NCI-H2107 (cell line): ENCODE measurements around the gene KDSR.

ENCODE experiments used
- DNase-seq: peaks from one replicate; lab custom pipeline; 2025; lab: John Stamatoyannopoulos, UW

The KDSR gene

GRCh38 chr18:63303547-63303946 lies 63.5 kb downstream of the KDSR start:
- no peak for DNase-seq

GRCh38 chr18:63302636-63303405 lies 64.2 kb downstream of the KDSR start:
- DNase-seq, result no peak

DNA sequence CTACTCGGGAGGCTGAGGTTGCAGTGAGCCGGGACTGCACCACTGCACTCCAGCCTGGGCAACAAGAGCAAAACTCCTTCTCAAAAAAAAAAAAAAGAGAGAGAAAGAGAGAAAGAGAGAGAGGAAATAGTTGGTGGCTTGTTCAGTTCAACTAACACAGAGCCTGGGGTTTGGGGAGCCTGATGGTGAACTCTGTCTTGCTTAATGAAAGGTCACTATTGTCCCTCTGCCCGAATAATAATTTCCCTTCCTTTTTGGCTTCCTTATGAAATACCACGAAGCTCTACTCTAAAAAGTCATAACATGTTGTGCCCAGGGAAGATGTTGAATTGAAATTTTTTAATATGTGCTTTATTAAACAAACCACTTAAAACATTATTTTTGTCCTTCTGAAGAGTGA lies 64.8 kb downstream of the KDSR start:
- no peak for DNase-seq

DNA sequence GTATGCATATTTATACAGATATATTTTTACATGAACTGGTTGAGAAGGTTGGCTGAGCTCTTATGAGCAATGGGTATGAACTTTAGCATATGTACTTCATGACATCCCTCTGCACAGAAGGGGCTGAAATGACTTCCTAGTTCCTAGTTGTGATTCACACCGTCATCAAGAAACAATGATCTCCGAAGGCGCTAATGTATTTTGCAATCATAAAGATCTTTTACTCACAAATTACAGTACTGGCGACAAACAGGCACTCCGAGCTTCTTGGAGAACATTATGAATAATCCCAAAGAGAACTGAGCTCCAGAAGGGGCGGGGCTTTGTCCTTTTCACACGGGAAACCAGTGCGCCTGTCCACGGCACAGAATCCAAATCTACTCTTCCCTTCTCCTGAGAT lies 65.6 kb downstream of the KDSR start:
- DNase-seq, result no peak

DNA sequence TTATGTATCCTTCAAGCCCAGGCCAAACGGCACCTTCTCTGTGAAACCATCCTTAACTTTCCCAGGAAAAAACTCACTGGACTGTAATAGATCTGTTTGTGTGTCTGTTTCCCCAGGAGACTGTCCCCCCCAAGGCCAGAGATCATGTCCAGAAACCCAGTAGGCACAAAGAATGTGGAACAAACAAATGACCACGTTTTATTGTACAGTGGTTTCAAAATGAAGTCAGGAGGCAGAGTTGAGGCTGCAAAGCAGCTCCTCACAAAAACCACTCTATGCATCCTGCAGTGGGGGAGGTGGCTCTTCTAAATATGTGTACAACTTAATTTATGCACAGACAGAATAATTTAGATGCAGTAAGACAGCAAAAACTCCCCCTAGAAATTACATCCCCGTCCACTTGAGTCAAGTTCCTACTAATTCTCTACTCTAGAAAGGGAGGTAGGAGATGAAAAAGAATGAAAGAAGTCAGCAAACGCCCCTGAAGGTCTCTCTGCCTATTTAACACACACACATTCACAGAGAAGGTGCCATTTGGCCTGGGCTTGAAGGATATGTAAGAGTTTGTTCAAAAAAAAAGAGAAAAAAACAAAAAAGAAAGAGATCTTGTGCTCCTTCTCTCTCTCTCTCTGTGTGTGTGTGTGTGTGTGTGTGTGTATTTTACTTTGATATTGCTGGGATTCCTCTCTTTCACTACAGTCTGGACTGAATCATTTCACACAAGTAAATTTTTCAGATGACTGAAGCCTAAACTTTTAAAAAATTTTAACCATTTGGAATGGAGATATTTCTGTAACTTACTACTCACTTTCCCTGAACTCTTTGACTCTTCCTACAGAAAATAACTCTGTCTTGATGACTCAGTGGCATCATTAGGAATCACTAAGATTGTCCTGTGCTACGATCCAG lies 66.9 kb downstream of the KDSR start:
- no peak for DNase-seq

DNA sequence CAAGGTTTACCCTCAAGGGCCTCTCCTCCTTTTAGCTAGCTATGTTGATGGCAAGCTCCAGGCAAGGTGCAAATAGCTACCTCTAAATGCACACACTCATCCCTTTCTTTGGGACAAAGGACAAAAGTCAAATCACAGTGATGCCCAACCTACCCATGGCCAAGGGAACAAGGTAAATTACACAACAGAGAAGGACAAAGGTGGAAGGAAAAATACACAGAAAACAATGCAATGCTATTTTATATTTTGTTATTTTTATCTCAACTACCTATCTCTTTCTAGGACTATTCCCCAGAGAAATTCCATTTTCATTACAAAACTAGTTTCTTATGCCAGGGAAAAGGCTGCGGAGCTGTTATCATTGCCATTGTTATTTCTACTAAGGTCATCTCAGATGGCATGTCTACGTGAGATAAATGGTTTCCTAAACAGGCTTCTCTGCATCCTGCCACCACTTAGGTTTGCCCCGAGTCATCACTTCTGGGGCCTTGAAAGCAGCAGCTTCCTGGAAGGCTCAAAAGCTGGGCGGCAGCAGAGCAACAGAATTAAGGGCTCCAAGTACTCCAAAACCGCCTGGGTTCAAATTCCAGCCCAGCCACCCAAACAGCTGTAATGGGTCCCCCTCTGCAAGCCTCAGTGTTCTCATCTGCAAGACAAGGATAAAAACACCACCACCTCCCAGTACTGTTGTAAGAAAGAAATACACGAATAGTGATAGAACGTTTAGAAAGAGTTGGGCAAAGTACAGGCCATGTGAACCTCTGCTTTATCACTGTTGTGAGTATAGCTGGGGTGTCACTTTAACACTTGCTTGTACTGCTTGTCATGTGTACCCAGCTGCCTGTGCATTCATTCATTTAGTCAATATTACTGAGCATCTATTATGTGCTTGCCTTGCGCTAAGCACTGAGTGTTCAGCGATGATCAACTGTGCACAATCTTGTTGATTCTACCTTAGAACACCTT lies 68.3 kb downstream of the KDSR start:
- DNase-seq, result no peak

DNA sequence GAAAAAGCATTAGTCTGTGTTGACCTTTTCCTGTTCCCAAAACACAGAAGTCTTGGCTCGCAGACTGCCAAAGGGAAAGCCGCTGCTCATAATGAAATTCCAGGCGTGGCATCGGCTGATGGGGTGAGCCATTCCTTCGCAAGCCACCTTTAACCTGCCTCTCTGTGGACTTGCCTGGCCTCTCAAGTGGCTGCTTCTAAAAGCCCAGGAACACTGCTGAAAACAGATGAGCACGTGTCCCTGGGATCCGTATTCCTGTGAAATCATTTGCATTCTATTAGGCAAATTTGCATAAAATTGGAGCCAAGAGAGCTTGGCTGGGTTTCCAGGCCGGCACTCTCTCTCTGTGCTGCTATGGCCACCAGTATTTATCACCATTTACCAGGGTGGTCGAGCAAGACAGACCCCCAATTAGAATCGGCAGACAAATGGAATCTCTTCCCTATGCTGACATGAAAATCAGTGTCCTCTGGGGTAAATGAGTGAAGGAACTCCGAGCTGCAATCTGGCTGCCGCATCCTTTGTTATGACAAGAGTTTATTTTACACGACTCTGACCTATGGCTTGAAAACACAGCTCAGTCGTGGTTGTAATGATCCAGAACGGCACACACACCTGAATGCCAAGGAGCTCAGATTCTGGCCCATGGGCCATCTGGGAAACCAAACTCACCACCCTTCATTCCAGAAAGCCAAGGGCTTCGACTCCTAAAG lies 69.2 kb downstream of the KDSR start:
- DNase-seq, result no peak

DNA sequence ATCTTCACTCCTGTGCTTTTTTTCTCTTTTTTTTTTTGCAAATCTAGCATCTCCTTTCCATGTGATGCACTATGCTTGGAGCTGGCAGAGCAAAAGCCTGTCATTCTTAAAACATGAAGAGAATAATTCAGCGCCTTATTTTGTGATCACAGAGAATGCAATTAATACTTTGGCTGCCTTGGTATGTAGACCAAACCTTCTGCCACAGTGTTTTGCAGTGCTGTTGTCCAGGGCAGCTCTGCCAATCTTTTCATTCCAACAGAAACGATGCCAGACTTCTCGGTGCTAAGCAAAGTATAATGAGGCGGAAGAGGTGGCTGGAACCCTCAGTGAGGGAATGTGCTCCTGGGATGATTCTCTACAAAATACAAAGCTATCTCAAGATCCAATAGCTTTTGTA lies 73.1 kb downstream of the KDSR start:
- no peak for DNase-seq

GRCh38 chr18:63292831-63293683 lies 73.9 kb downstream of the KDSR start:
- DNase-seq, result no peak

GRCh38 chr18:63291278-63291677 lies 75.7 kb downstream of the KDSR start:
- DNase-seq, result no peak

DNA sequence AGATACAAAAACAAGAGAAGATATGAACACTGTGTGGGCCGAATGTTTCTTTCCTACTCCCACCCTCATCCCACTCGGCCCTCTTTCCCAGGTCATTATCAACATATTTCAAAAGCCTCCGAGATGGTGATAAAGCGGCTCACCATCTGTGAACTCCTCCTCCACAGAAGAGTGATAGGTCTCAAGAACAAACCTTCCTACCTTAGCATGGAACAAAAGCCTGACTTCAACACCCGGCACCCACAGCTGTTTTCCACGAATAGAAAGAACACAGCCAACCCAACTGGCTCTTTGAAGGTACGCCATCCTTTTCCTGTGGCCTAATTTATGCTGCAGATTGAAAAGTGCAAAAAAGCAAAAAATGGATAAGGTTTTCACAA lies 76.2 kb downstream of the KDSR start:
- no peak for DNase-seq

- no peak for DNase-seq
Observed at GRCh38 chr18:63290166-63290820, 76.7 kb downstream of the KDSR start.

DNA sequence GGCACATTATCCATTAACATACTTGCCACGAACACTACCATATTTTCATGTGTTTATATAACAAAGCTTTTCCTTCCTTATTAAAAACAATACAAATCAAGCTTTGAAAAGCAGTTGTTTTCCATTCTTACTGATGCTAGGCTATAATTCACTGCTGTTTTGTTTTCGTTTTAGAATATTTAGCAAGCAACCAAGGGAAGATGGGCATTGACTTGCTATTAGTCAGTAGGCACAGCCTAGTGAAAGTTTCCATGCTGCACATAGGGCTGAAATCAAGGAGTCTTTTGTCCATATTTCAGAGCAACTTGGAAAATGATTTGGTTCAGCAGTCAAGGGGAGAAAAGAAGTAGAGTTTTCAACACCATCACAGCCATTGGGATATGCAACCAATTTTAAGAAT lies 78.7 kb downstream of the KDSR start:
- no peak for DNase-seq

DNA sequence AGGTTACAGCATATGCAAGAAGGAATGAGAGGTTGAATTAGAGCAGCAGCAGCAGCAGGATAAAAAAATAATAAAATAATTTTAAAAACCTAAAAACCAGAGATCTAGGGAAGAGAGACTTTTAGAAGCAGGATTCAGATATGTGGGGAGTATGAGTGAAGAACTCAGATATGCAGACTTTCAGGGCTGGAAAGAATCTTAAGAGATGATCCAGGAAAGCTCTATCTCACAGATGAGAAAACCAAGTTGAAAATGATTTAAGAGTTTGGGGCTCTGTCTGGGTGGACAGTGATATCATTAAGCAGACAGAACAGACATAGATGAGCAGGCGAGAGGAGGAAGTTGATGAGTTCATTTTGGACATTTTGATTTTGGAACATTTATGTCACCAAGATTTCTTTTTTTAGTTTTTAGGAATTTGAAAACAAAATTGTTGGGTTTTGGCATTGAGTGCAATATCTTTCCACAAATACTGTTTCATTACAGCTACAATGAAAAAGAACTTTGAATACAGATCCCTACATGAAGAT lies 79.2 kb downstream of the KDSR start:
- no peak for DNase-seq

DNA sequence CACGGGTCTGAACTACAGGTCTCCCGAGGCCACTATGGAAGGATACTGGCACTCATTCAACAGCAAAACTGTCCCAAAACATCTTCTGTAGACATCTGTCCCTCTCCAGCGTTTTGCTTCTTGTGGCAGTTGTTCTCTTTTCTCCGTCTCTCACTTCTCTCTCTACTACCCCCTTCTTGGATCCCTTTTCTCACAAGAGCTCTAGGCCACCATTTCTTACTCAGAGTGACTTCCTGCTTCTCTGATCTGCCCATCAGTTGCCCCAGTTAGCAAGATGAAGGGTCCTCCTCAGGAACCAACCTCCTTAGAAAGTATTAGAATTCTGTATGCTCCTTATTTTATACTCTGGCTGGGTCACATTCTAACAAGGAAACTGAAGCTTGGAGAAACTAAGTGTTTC lies 80.1 kb downstream of the KDSR start:
- DNase-seq, result no peak

GRCh38 chr18:63284827-63285733 lies 81.9 kb downstream of the KDSR start:
- DNase-seq, result no peak

DNA sequence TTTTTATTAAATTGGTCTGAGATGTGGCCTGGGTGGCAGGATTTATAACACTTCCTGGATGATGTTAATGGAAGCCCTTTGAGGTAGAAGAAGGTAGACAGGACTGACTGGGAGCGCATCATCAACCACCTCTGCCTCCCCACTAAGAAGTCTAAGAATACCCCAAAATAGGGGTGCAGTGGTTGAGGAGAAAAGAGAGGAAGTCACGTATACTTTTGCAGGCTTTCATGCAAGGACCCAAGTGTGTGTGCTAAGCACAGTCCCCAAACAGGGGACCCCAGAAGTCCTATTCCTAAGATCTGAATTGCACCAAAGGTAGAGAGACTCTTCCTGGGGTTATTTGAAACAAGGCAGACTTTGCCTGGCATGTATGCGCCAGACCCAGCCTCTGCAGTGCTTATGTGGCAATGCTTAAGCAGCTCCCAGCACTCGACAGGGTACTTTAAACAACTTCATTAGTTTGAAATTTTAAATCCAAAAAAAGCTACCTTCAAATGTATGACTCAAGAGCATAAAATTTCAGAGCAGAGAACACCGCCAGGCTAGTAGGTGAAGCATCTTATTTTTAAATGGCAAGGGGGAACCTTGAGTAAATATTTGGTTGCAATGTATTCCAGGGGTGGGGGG lies 82.7 kb downstream of the KDSR start:
- DNase-seq, result no peak
